Mesendoderm (in vitro differentiated cells): Measurements from ENCODE around the gene SOX13. TPM values are rescaled to one million over a fixed set of nuclear protein-coding genes. Genes with fewer than 3 reads are reported as not detected.

Experiments
- DNase-seq: peaks from one replicate; pipeline ENCODE4 v3.0.0; 2013
- H2AK5ac ChIP-seq: 2 replicates; pipeline ENCODE4 v1.6.1; 2013; ENCODE audit warnings: low read length, inconsistent platforms
- H2BK120ac ChIP-seq: 2 replicates; pipeline ENCODE4 v1.6.1; 2013; ENCODE audit warnings: low read depth, mild to moderate bottlenecking, low read length, moderate library complexity, mixed read lengths
- H2BK15ac ChIP-seq: replicated peaks from 2 replicates; pipeline ENCODE4 v1.6.1; 2013; ENCODE audit warnings: low read depth, mild to moderate bottlenecking, moderate library complexity
- H2BK5ac ChIP-seq: 2 replicates; pipeline ENCODE4 v1.6.1; 2013; ENCODE audit warnings: low read length, inconsistent platforms
- H3K18ac ChIP-seq: 2 replicates; pipeline ENCODE4 v1.6.1; 2013; ENCODE audit warnings: mild to moderate bottlenecking, low read length, mixed read lengths
- H3K23ac ChIP-seq: one replicate; pipeline ENCODE4 v1.6.1; 2013; ENCODE audit warnings: low read length
- H3K27ac ChIP-seq: 2 replicates; pipeline ENCODE4 v1.5.1; 2013; ENCODE audit warnings: low read depth, mild to moderate bottlenecking, inconsistent platforms, low read length, moderate library complexity
- H3K27me3 ChIP-seq: 2 replicates; pipeline ENCODE4 v1.6.1; 2013; ENCODE audit warnings: low read length, control low read depth, mild to moderate bottlenecking, inconsistent platforms; ENCODE audit not compliant: insufficient read depth, poor library complexity
- H3K36me3 ChIP-seq: 2 replicates; pipeline ENCODE4 v1.6.1; 2013; ENCODE audit warnings: low read length, inconsistent platforms; ENCODE audit not compliant: control insufficient read depth, insufficient read depth
- H3K4ac ChIP-seq: one replicate; pipeline ENCODE4 v1.6.1; 2013; ENCODE audit warnings: low read depth, mild to moderate bottlenecking, low read length, moderate library complexity
- H3K4me1 ChIP-seq: 2 replicates; pipeline ENCODE4 v1.6.1; 2013; ENCODE audit warnings: low read depth, low read length, inconsistent platforms; ENCODE audit not compliant: control insufficient read depth
- H3K4me2 ChIP-seq: 2 replicates; pipeline ENCODE4 v1.6.1; 2013; ENCODE audit warnings: low read length
- H3K4me3 ChIP-seq: 2 replicates; pipeline ENCODE4 v1.5.1; 2013; ENCODE audit warnings: mild to moderate bottlenecking, low read length
- H3K56ac ChIP-seq: one replicate; pipeline ENCODE4 v1.6.1; 2013; ENCODE audit warnings: low read length
- H3K79me1 ChIP-seq: 2 replicates; pipeline ENCODE4 v1.6.1; 2013; ENCODE audit warnings: low read length, inconsistent platforms
- H3K79me2 ChIP-seq: 2 replicates; pipeline ENCODE4 v1.6.1; 2013; ENCODE audit warnings: mild to moderate bottlenecking, low read length; ENCODE audit not compliant: control insufficient read depth, insufficient read depth
- H3K9ac ChIP-seq: 2 replicates; pipeline ENCODE4 v1.6.1; 2013; ENCODE audit warnings: low read length, inconsistent platforms
- H4K5ac ChIP-seq: one replicate; pipeline ENCODE4 v1.6.1; 2013; ENCODE audit warnings: low read length
- H4K8ac ChIP-seq: one replicate; pipeline ENCODE4 v1.6.1; 2013; ENCODE audit warnings: low read depth, mild to moderate bottlenecking, control low read depth, low read length, moderate library complexity
- WGBS: extraction: QIAGEN DNeasy Blood & Tissue Kit; methylation state at CpG from one replicate; pipeline ENCODE4 v1.1.7; 2013; ENCODE audit warnings: low lambda C conversion rate, missing lambda C conversion rate; ENCODE audit not compliant: insufficient coverage; ENCODE audit errors: extremely low coverage; 5-methylcytosine and 5-hydroxymethylcytosine counted together
- polyA plus RNA-seq, 2 experiments: library from polyadenylated mRNA; stranded (reverse); fragments of 200-250 nt; gene quantifications; one replicate each; pipeline ENCODE4 v1.2.3, GENCODE V29; 2013

Gene SOX13
- polyA plus RNA-seq (2013, experiment 1 of 2): 31.8 TPM
- polyA plus RNA-seq (2013, experiment 2 of 2): 31.5 TPM

DNA sequence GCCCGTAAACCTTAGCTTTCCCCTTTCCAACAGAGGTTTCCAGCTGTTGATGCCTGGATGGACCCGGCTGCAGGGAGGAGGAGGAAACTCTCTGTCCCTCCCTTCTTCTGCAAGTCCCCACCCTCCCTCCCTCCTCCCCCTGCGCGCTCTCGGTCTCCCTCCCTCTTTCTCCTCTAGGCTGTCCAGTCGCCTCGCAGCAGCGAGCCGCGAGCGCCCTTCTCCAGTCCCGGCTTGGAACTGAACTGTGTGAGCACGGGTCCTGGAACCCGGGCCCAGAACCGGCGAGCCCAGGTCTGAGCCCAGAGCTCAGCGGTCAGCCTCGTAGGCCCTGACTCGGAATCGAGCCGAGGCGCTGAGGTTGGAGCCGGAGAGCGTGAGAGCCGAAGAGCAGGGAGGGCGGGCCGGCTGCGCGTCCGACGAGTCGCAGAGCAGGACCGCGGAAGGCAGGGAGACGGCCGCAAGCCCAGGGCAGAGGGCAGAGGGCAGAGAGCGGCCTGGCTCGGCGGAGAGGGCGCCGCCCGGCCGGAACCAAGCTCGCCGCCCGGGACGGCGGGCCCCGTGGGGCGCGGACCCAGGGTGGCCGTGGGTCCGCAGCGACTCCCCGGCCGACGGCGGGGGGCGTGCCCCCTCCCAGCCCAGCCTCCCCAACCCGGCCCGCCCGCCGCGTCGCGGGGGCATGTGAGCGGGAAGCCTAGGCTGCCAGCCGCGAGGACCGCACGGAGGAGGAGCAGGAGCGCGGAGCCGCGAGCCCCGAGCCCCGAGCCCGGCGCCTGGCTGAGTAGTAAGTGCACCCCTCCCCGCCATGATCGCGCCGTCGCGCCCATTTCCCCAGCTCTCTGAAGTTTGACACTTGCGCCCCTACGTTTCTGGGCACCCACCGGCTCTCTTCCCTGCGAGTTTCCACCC, at the start of gene SOX13:
Gene SOX13 (plus strand): TSS at position 185 of the 906 bp plus-strand sequence. CDS start 39,801 bp downstream, outside the sequence.
- Histone ChIP-seq H3K36me3 (no peaks in the 10 kb centered on the region), H4K8ac (no peak within 1 kb of the TSS), H2BK120ac (peak within 1 kb of the TSS; percentile 8), H3K56ac (peak within 1 kb of the TSS; percentile 98), H4K5ac (no peak within 1 kb of the TSS), H3K9ac (peak within 1 kb of the TSS; percentile 96), H2BK5ac (peak within 1 kb of the TSS; percentile 83), H3K79me2 (peaks cover 43% of the 10 kb centered on the region), H2BK15ac (no peak within 1 kb of the TSS), H3K4me3 (peak within 1 kb of the TSS; percentile 66), H3K4ac (peak within 1 kb of the TSS; percentile 66), H3K18ac (peak within 1 kb of the TSS; percentile 3), H2AK5ac (no peak within 1 kb of the TSS), H3K4me2 (peak within 1 kb of the TSS; percentile 63), H3K23ac (peak within 1 kb of the TSS; percentile 59), H3K27me3 (no peaks in the 10 kb centered on the region), H3K27ac (peak within 1 kb of the TSS; percentile 83), H3K4me1 (peaks cover 8% of the 10 kb centered on the region), H3K79me1 (peaks cover 6% of the 10 kb centered on the region)
- no CpG with 5 or more reads among the region's 89 CpGs for WGBS
- DNase-seq: peak; percentile 96

DNA sequence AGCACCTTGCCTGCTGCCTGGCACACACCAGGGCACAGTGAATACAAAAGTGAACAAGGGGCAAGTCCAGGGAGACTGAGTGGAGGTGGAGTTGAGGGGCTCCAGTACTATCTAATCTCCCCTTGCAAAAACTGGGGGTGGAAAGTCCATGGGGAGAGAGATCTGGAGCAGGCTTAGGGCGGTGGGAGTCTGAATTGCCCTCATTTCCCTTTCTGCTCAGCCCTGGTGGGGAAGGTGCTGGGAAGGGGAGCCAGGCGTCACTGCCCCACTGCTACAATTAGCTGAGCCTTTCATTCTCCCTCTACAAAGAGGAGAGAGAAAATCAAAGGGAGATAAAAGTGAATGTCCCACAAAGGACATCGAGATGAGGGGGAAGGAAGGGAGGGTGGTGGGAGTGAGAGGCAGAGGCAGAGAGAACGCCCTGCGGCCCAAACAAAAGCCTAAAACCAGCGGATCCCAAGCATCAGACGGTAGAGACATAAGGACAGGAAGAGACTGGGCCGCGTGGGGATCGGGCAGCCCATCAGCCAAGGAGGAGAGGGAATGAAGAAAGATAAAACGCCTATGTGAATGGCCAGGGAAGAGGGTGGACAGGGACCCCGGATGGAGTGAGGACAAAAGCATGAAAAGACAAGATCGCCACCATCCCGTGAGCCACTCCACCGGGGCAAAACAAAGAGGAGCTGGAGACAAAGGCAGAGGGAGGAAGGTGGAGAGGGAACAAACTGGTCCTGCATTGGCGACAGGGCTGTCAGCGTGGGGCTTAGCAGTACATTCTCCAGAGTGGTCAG, 46.8 kb upstream of the SOX13 start:
- H2BK15ac ChIP-seq: no peak overlapping the region
- H3K79me1 ChIP-seq: no peaks in the 10 kb centered on the region
- no peak overlapping the region for H2AK5ac ChIP-seq
- H3K27ac ChIP-seq: no peak overlapping the region
- DNase-seq: peak; percentile 31
- no peaks in the 10 kb centered on the region for H3K79me2 ChIP-seq
- H4K8ac ChIP-seq: no peak overlapping the region
- no peaks in the 10 kb centered on the region for H3K36me3 ChIP-seq
- H3K4ac ChIP-seq: no peak overlapping the region
- H3K56ac ChIP-seq: peak overlapping the region; percentile 56
- peak overlapping the region; percentile 33 for H3K18ac ChIP-seq
- peak overlapping the region; percentile 12 for H2BK5ac ChIP-seq
- no peak overlapping the region for H2BK120ac ChIP-seq
- H3K4me3 ChIP-seq: no peak overlapping the region
- no peaks in the 10 kb centered on the region for H3K27me3 ChIP-seq
- peak overlapping the region; percentile 11 for H3K23ac ChIP-seq
- peaks cover 5% of the 10 kb centered on the region for H3K4me1 ChIP-seq
- no CpG with 5 or more reads among the region's 17 CpGs for WGBS
- H3K9ac ChIP-seq: peak overlapping the region; percentile 20
- no peak overlapping the region for H4K5ac ChIP-seq
- no peak overlapping the region for H3K4me2 ChIP-seq

DNA sequence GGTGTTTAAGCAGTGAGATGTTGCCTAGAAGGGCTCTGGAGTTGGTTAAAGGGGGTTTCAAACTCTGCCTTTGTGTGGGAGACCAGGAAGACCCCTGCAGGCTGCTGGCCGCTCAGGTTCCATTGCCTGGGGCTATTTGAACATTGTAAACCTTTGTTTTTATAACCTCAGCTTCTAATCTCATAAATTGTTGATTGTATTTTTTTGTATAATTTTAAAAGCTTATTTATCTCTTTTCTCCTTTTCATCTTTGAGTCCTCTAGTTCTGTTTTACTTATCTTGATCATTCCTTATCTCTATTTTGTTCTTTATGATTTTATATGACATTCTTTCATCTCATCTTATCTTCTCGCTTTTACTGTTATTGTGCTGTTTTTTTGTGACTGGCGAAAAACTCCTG, 45.5 kb upstream of the SOX13 start:
- H3K4ac ChIP-seq: no peak overlapping the region
- no peaks in the 10 kb centered on the region for H3K79me1 ChIP-seq
- H3K9ac ChIP-seq: no peak overlapping the region
- no peaks in the 10 kb centered on the region for H3K79me2 ChIP-seq
- no peaks in the 10 kb centered on the region for H3K36me3 ChIP-seq
- H2BK120ac ChIP-seq: no peak overlapping the region
- H3K18ac ChIP-seq: no peak overlapping the region
- DNase-seq: peak; percentile 53
- no peak overlapping the region for H2AK5ac ChIP-seq
- H3K23ac ChIP-seq: no peak overlapping the region
- no peak overlapping the region for H3K4me3 ChIP-seq
- no peak overlapping the region for H2BK15ac ChIP-seq
- WGBS: no CpG with 5 or more reads among the region's 3 CpGs
- H3K27ac ChIP-seq: peak overlapping the region; percentile 30
- no peak overlapping the region for H4K8ac ChIP-seq
- H3K4me1 ChIP-seq: peaks cover 5% of the 10 kb centered on the region
- no peak overlapping the region for H2BK5ac ChIP-seq
- H3K27me3 ChIP-seq: no peaks in the 10 kb centered on the region
- peak overlapping the region; percentile 31 for H3K56ac ChIP-seq
- H4K5ac ChIP-seq: no peak overlapping the region
- no peak overlapping the region for H3K4me2 ChIP-seq

DNA sequence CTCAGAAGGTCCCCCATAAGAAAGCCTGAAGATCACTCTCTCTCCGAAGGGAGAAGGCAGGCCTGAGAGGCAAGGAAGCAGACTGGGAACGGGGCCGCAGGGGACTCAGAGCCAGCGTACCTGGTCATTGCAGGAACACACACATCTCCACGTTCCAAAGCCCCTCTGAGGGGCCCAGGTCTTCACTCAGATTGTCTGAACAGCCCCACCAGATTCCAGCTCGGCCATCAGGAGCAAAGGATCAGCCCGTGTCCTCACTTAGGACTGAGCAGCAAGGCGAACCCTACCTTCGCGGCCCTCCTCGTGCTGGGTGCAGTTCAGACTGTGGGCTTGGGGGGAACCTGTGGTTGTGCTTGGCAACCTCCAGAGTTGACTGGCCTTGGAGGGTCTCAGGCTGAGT, 43.9 kb upstream of the SOX13 start:
- H3K4ac ChIP-seq: peak overlapping the region; percentile 1
- H2AK5ac ChIP-seq: no peak overlapping the region
- H2BK5ac ChIP-seq: peak overlapping the region; percentile 13
- H2BK15ac ChIP-seq: no peak overlapping the region
- peaks cover 5% of the 10 kb centered on the region for H3K4me1 ChIP-seq
- H3K4me3 ChIP-seq: no peak overlapping the region
- no CpG with 5 or more reads among the region's 11 CpGs for WGBS
- no peak overlapping the region for H3K18ac ChIP-seq
- H3K79me1 ChIP-seq: no peaks in the 10 kb centered on the region
- H3K56ac ChIP-seq: peak overlapping the region; percentile 0
- no peak overlapping the region for H4K5ac ChIP-seq
- no peak for DNase-seq
- no peak overlapping the region for H2BK120ac ChIP-seq
- no peak overlapping the region for H3K27ac ChIP-seq
- H3K9ac ChIP-seq: no peak overlapping the region
- no peaks in the 10 kb centered on the region for H3K27me3 ChIP-seq
- H3K79me2 ChIP-seq: no peaks in the 10 kb centered on the region
- H3K23ac ChIP-seq: no peak overlapping the region
- H4K8ac ChIP-seq: no peak overlapping the region
- no peaks in the 10 kb centered on the region for H3K36me3 ChIP-seq
- H3K4me2 ChIP-seq: no peak overlapping the region

DNA sequence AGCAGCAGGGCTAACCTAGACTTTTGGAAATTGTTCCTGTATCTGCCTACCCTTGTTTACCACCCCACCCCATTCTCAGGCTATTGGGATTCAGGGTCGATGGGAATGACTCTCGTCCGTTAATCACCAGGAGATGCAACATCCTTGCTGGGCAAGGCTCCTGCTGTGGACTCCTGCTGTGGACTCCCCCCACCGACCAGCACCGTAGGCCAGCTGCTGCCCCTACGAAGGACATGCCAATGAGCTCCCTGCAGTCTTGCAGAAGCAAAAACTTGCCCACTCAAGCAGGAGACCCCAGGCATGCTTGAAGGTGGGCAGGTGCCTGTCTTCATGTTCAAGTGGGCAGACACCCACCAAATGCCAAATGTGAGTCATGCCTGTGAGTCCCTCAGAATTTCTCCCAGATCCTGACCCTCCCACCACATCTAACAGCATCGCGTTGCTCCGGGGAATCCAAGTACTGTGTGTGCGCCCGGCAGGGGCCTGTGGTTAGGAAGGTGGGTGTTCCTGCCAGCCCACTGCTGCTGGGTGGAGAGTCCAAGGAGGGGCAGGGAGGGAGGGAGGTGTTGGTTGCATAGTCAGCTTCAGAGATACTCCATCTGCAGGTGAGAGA, 41.7 kb upstream of the SOX13 start:
- Histone ChIP-seq H3K23ac (no peak overlapping the region), H2AK5ac (no peak overlapping the region), H2BK120ac (no peak overlapping the region), H3K4me1 (peaks cover 5% of the 10 kb centered on the region), H3K36me3 (no peaks in the 10 kb centered on the region), H2BK5ac (no peak overlapping the region), H3K27me3 (no peaks in the 10 kb centered on the region), H3K79me2 (no peaks in the 10 kb centered on the region), H3K79me1 (no peaks in the 10 kb centered on the region), H4K5ac (no peak overlapping the region), H3K18ac (no peak overlapping the region), H2BK15ac (no peak overlapping the region), H4K8ac (no peak overlapping the region), H3K4me2 (no peak overlapping the region), H3K27ac (no peak overlapping the region), H3K4ac (no peak overlapping the region), H3K4me3 (no peak overlapping the region), H3K9ac (no peak overlapping the region), H3K56ac (no peak overlapping the region)
- DNase-seq: no peak
- WGBS: no CpG with 5 or more reads among the region's 11 CpGs
